Right lobe of liver (tissue), 6 donors: ENCODE data around the gene POLA2. TPM values are rescaled to one million over a fixed set of nuclear protein-coding genes. Genes with fewer than 3 reads are reported as not detected.

Source experiments
- ATAC-seq, 4 donors: fragments of 200-7000 bp; cut with Tn5 transposase; one replicate each; pipeline ENCODE4 v1.9.1; 2020; ENCODE audit warnings: mild to moderate bottlenecking in 4 of 4, moderate library complexity in 4 of 4
- DNase-seq, 3 donors: peaks; one replicate each; pipeline ENCODE4 v3.0.0-alpha.2; 2020
- H3K27ac ChIP-seq, 3 donors: fragments of 200-600 bp; one replicate each; pipeline ENCODE4 v1.8.0; 2022
- H3K27me3 ChIP-seq, 2 donors: fragments of 200-600 bp; one replicate each; pipeline ENCODE4 v1.8.0; 2022
- H3K36me3 ChIP-seq, 4 donors: fragments of 200-600 bp; sonication (generic) in 1 of 4; one replicate each; pipeline versions ENCODE4 v1.5.1 to v1.8.0; 2017 to 2022; ENCODE audit warnings: control low read depth in 1 of 4
- H3K4me1 ChIP-seq, 4 donors: fragments of 200-600 bp; sonication (generic) in 1 of 4; one replicate each; pipeline versions ENCODE4 v1.5.1 to v1.8.0; 2017 to 2022; ENCODE audit warnings: control low read depth in 1 of 4
- H3K4me3 ChIP-seq, 3 donors: fragments of 200-600 bp; one replicate each; pipeline ENCODE4 v1.8.0; 2022
- H3K9me3 ChIP-seq, 4 donors: fragments of 200-600 bp; sonication (generic) in 1 of 4; one replicate each; pipeline versions ENCODE4 v1.5.1 to v1.8.0; 2017 to 2022; ENCODE audit warnings: control low read depth in 1 of 4
- POLR2A ChIP-seq: fragments of 450-650 bp; IDR thresholded peaks from one replicate; pipeline ENCODE4 v1.6.1; 2017; ENCODE audit warnings: antibody characterized with exemption, mild to moderate bottlenecking
- WGBS: methylation state at CpG from one replicate; pipeline ENCODE4 v1.1.6; 2018; ENCODE audit warnings: low coverage, low lambda C conversion rate; ENCODE audit not compliant: insufficient coverage; ENCODE audit errors: missing lambda C conversion rate; 5-methylcytosine and 5-hydroxymethylcytosine counted together
- intact Hi-C, 2 donors: fragments of 100-400 bp; cut with DNase I; formaldehyde crosslinking; loops; one replicate each; pipeline versions ENCODE4 v1.11.2 to v1.14.1; 2022
- total RNA-seq, 6 experiments: library from RNA; depleted of rRNA in 2 of 6; stranded (reverse); fragments of >200 nt in 2 of 6; fragmentation: NEBNext Ultra II Directional in 3 of 6; extraction: Animal tissue kit (Norgen Biotek cat#: 25700) in 3 of 6; gene quantifications; one replicate each; pipeline versions ENCODE4 v1.1.0 to v1.2.4, GENCODE V29; 2016 to 2023
- TF ChIP-seq, protein P1 (sequence below), 4 donors: fragments of 200-600 bp in 3 of 4; fragments of 450-650 bp in 1 of 4; IDR thresholded peaks; one replicate each; pipeline versions ENCODE4 v1.5.1 to v1.8.0; 2016 to 2022; ENCODE audit warnings: antibody characterized with exemption in 4 of 4, mild to moderate bottlenecking in 2 of 4
- donor health status: DM: no; HTN: yes; CAD: no.
- donor health status: DM: no; HTN: no; CAD: no.
- donor health status: DM: no; HTN: no; CAD: no.
- donor health status: DM: no; HTN: yes; CAD: no.
- donor health status: DM: no; HTN: yes; CAD: no.

POLA2 gene
- total RNA-seq, 6 experiments from 2014 or later = 1.8 to 8.4 (median 3.5) TPM

DNA sequence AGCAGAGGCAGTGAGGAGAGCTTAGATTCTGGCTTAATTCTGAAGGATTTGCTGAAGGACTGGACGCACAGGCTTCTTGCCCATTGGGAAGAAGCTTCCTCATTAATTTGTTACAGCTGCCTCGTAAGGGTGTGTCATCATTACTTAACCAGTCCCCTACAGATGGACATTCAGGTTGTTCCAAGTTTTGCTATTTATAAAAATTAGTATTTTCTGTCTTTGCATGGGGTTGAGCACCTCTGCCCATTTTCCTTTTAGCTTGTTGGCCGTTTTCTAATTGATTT is 41.9 kb upstream of the POLA2 start:
- H3K27me3 ChIP-seq = no peaks in the 10 kb centered on the region
- H3K4me3 ChIP-seq = no peak overlapping the region
- no peaks in the 10 kb centered on the region for H3K4me1 ChIP-seq
- H3K36me3 ChIP-seq = no peaks in the 10 kb centered on the region
- no peak for DNase-seq
- ATAC-seq = no peak
- intact Hi-C loops = no loop called here
- no peaks in the 10 kb centered on the region for H3K9me3 ChIP-seq
- WGBS = 56% methylated on average over 3 of the region's 3 CpGs
- H3K27ac ChIP-seq = no peak overlapping the region
- TF ChIP-seq POLR2A = no peak
- TF ChIP-seq, protein P1, sequence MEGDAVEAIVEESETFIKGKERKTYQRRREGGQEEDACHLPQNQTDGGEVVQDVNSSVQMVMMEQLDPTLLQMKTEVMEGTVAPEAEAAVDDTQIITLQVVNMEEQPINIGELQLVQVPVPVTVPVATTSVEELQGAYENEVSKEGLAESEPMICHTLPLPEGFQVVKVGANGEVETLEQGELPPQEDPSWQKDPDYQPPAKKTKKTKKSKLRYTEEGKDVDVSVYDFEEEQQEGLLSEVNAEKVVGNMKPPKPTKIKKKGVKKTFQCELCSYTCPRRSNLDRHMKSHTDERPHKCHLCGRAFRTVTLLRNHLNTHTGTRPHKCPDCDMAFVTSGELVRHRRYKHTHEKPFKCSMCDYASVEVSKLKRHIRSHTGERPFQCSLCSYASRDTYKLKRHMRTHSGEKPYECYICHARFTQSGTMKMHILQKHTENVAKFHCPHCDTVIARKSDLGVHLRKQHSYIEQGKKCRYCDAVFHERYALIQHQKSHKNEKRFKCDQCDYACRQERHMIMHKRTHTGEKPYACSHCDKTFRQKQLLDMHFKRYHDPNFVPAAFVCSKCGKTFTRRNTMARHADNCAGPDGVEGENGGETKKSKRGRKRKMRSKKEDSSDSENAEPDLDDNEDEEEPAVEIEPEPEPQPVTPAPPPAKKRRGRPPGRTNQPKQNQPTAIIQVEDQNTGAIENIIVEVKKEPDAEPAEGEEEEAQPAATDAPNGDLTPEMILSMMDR (IDR thresholded peaks at IDR 0.05) = no peak

- Histone ChIP-seq H3K4me3 (no peak overlapping the region), H3K4me1 (peaks cover 0 to 6% (median 2%) of the 10 kb centered on the region in 4 donors), H3K27ac (no peak overlapping the region), H3K27me3 (no peaks in the 10 kb centered on the region), H3K9me3 (no peaks in the 10 kb centered on the region), H3K36me3 (no peaks in the 10 kb centered on the region)
- WGBS = 94% methylated on average over 5 of the region's 10 CpGs
- DNase-seq (no peak), ATAC-seq (no peak)
- TF ChIP-seq, protein P1 (IDR thresholded peaks at IDR 0.05) = no peak
- TF ChIP-seq POLR2A = no peak
- intact Hi-C loops = no loop called here
Observed at GRCh38 chr11:65221026-65221425, 40.7 kb upstream of the POLA2 start.

DNA sequence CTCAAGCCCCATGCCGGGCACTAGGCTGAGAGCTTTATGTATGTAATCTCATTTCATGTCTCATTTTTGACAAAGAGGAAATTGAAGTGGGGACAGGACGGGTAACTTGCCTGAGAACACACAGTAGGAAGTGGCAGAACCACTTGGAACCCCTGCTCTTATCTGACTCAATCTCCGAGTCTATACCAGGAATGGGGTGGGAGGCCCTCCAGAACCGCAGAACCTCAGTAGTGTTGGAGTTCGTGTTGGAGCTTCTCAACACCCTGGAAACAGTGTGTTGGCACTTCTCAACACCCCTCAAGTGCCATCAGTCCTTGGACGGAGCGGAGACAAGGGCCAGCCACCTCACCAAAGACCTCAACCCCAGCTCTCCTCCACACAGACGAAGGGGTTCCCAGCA is 38.8 kb upstream of the POLA2 start:
- Histone ChIP-seq H3K27ac (no peak overlapping the region), H3K27me3 (no peaks in the 10 kb centered on the region), H3K4me1 (peaks cover 0 to 9% (median 3%) of the 10 kb centered on the region in 4 donors), H3K9me3 (no peaks in the 10 kb centered on the region), H3K36me3 (no peaks in the 10 kb centered on the region), H3K4me3 (no peak overlapping the region)
- no peak for DNase-seq
- intact Hi-C loops = no loop called here
- no peak for ATAC-seq
- TF ChIP-seq, protein P1 (IDR thresholded peaks at IDR 0.05) = no peak
- TF ChIP-seq POLR2A = no peak
- 61% methylated on average over 4 of the region's 8 CpGs for WGBS

DNA sequence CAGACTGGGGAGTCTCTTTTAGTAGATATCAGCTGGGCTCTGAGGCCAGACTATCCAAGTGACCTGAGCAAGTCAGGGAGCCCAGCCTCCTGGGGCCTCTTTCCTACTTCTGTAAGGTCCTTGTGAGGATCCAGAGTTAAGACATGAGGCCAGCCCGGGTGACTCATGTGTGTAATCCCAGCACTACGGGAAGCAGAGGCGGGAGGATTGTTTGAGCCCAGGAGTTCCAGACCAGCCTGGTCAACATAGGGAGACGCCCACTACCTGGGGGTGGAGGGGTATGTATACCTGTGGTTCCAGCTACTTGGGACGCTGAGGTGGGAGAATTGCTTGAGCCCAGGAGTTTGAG is 36.9 kb upstream of the POLA2 start:
- DNase-seq (peak in 1 of 3 donors; percentile 39), ATAC-seq (peak; percentile 20 to 67 (median 36))
- no peak overlapping the region for H3K4me3 ChIP-seq
- no peaks in the 10 kb centered on the region for H3K36me3 ChIP-seq
- TF ChIP-seq, protein P1 (IDR thresholded peaks at IDR 0.05) = no peak
- no peak for TF ChIP-seq POLR2A
- peaks cover 0 to 9% (median 3%) of the 10 kb centered on the region in 4 donors for H3K4me1 ChIP-seq
- intact Hi-C loops = no loop called here
- H3K27me3 ChIP-seq = no peaks in the 10 kb centered on the region
- peak overlapping the region in 2 of 3 donors; percentile 55 to 75 for H3K27ac ChIP-seq
- whole genome bisulfite sequencing = 56% methylated on average over 4 of the region's 5 CpGs
- H3K9me3 ChIP-seq = no peaks in the 10 kb centered on the region
